COLO668 (cell line): ENCODE data around the gene SYNPO2.
"Not testable (repeated sequence)": the region's sequence is repeated elsewhere in the genome, so short reads cannot be mapped to it uniquely, and the experiment has no call there.

ENCODE experiments used
- DNase-seq: peaks from one replicate; lab custom pipeline; 2025; ENCODE audit not compliant: unreplicated experiment; lab: John Stamatoyannopoulos, UW

SYNPO2 gene

DNA sequence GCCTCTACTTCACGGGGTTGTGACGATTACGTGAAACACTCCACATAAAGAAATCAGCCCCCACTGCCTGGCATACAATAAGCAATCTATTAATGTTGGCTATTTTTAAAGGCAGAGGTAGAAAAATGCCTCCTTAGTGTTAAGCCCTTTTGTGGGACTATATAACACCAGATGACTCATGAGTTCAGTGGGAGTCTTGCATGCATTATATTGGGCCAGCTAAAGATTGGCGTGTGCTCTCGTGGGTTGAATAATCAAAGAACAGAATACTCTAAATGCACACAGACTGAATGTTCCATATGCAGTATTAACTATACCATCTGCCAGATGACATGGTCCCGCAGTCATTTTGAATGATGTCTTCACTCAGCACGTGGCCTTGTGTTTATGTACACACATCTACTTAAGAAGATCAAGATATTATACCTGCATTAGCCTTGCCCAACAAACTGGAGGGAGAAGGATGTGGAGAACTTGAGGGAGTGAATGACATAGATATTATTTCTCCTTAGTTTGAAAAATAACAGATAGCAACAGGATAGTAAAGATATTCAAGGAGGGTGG, 162.0 kb downstream of the SYNPO2 start:
- no peak for DNase-seq

DNA sequence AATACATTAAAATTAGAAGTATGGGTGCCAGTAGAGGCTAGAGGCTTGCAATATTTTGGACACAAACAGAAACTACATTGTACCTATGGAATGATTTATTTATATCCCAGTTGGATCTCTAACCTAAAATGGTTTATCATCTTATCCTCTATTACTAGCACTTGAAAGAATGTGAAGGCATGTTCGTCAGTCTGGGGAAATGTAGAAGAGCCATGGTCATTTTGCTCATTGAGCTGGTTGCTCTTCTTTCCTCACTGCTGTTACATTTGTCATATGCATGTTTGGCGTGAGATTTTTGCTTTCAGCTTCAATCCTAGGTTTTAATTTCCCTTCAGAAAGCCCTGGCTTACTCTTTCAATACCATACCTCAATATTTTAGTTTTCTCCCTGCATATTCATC, 164.6 kb downstream of the SYNPO2 start:
- no peak for DNase-seq

DNA sequence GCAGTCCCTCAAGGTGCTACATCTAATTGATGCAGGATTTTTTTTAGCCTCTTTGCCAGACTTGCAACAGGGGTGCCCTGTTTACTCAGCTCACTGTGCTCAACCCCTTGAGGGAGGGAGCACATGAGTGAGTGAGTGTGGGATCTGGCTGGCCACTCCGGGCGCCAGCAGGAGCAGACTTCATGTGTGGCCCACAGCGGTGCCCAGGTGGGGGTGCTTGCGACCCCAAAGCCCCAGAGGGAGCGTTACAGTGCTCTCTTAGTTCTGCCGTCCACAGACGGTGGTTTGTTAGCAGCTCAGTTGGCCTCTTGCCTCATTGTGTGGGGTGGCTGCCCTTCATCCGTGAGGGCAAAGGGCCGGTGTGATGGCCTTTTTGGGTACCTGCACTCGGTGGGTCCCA, 165.3 kb downstream of the SYNPO2 start:
- DNase-seq, result no peak

DNA sequence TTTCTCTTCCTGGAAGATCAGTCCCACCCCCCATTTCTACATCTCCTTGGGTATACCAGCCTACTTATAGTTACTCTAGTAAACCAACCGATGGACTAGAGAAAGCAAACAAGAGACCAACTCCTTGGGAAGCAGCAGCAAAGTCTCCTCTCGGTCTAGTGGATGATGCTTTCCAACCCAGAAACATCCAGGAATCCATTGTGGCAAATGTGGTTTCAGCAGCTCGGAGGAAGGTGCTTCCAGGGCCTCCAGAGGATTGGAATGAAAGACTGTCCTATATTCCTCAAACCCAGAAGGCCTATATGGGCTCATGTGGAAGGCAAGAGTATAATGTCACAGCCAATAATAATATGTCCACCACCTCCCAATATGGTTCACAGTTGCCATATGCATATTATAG, 168.8 kb downstream of the SYNPO2 start:
- DNase-seq, result no peak

DNA sequence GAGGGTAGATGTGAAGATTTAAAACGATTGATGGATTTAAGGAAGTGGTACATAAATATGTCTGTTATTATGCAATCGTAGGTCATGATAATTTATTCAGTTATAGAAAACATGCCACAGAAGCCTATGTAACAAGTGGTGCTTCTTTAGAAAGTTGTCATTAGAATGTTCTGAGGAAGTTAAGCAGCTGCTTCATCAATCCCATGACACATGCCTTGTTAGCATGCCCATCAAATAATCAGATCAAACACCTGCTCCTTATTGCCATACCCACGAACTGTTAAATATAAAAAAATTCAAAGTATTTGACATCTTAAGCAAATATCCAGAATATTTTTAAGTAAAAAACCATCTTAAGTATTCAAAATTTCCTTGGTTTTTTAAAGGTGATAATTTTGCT, 170.6 kb downstream of the SYNPO2 start:
- no peak for DNase-seq

DNA sequence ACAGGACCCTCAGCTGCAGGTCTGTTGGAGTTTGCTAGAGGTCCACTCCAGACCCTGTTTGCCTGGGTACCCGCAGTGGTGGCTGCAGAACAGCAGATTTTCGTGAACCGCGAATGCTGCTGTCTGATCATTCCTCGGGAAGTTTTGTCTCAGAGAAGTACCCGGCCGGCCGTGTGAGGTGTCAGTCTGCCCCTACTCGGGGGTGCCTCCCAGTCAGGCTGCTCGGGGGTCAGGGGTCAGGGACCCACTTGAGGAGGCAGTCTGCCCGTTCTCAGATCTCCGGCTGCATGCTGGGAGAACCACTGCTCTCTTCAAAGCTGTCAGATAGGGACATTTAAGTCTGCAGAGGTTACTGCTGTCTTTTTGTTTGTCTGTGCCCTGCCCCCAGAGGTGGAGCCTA, 178.5 kb downstream of the SYNPO2 start:
- not testable (repeated sequence) for DNase-seq

DNA sequence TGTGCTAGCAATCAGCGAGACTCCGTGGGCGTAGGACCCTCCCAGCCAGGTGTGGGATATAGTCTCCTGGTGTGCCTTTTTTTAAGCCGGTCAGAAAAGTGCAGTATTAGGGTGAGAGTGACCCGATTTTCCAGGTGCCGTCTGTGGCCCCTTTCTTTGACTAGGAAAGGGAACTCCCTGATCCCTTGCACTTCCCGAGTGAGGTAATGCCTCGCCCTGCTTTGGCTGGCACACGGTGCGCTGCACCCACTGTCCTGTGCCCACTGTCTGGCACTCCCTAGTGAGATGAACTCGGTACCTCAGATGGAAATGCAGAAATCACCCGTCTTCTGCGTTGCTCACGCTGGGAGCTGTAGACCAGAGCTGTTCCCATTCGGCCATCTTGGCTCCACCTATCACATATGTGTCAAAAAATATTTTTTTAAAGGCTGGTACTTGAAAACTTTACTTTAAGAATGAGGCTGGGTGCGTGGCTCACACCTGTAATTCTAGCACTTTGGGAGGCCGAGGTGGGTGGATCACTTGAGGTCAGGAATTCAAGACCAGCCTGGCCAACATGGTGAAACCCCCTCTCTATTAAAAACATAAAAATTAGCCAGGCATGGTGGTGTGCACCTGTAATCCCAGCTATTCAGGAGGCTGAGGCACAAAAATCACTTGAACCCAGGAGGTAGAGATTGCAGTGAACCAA, 179.2 kb downstream of the SYNPO2 start:
- DNase-seq, result not testable (repeated sequence)

DNA sequence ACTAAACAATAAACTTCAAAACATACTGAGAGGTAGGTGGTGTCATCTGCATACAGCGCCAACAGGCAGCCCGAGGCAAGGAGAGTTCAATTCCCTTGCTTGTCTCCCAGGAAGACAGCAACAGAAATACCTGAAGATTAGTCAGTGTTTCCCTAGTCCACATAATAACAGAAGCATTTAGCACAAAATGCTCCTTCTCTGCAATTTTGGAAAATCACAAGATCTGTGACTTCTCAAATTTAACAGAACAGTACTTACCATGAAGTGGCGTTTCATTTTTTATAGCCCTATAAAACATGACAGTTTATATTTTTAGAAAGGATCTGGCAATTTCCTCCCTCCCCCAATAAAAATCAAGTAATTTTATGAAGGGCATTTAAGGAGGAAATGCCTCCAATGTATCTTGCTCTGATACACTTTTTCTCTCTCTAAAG, 179.9 kb downstream of the SYNPO2 start:
- DNase-seq, result no peak

DNA sequence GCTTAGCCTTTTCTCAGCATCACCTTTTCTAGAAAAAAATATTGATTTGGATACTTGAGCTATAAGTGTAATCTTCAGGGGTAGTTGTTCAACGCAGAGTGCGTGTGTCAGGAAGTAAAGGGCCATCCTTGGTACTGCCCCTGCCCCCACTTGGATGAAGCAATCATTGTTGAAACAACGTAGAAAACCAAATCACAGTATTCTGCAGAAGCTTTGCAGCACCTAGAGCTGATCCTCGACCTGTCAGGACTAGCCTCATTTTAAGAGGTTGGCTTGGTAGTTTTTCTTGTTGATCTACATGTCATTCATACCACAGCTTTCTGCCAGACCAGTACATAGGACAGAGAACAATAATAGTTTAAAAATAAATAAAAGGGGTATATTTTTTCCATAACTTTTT, 181.6 kb downstream of the SYNPO2 start:
- DNase-seq, result no peak

DNA sequence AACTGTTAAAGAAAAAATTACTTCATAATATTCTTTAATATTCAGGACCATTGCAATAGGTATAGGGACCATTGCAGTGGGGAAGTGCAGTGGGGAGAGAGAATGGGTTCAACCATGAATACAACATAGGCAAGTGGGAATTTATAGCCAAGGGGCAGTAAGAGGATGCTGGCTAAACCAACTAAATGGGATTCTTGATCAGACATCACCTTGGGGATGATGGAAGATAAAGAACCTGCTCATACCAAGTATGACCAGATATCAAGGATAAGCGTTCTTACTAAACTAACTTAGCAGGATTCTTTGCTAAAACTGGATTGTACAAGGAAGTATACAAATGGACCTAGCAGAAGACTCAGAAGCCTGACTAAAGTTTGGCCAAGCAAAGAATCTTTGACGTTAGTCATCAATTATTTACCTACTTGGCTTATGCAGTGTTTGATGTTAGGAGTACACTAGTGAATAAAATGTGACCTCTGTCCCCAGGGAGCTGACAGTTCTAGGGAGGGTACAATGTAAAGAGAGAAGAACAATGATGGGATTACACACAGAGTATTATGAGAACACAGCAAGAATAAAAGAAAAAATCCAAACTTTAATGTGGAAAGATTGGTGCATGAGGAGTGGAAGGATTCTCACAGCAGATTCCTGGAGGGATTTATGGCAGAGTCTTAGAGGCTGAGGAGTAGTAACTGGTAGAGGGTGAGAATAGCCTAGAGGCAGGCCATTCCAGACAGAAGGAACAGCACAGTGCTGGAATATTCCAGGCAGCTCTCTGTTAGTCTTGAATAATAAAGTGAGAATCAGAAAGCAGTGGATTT, 192.3 kb downstream of the SYNPO2 start:
- DNase-seq, result no peak

DNA sequence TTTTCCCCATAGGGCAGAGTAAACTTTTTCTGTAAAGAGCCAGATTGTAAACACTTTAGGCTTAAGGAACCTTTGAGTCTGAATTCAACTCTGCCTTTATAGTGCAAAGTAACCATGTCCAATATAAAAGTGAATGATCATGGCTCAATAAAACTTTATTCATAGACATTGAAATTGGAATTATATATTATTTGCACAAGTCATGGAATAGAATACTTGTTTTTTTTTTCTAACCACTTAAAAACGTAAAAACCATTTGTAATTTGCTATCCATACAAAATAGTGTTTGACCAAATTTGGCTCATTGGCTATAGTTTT, 192.8 kb downstream of the SYNPO2 start:
- no peak for DNase-seq

DNA sequence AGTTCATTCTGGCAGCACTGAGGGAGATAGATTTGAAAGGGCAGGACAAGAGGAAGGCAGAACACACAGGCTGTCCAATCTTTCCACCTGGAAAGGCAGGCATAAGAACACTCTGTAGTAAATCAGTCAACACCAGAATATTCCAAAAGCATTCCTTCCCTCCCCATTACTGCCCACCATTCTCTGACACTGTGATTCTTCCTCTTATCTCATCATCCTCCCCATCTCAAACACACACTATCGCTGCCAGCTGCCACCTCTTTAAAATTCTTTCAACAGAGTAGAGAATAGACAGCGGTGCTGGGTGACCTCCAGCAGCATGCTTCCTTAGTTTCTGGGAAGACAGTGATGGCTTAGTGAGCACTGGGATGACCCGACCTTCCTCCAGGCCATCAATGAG, 193.3 kb downstream of the SYNPO2 start:
- DNase-seq, result no peak

DNA sequence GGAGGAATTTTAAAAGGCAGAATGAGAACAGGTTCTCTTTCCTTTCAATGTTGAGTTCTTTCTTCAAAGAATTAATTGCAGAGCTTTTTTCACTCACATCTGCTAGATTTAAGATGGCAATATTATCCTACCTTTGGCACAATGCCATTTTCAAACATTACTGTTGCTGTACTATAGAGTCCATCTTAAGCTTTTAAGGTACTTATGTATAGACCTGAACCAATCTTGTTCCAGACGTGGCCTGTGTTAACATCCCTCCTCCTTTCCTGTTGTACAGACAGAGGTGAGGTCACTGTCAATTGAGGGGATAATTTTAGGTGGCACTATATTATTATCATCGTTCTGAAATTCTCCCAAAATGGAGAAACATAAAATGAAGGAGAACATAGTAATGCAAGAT, 194.0 kb downstream of the SYNPO2 start:
- DNase-seq, result no peak

DNA sequence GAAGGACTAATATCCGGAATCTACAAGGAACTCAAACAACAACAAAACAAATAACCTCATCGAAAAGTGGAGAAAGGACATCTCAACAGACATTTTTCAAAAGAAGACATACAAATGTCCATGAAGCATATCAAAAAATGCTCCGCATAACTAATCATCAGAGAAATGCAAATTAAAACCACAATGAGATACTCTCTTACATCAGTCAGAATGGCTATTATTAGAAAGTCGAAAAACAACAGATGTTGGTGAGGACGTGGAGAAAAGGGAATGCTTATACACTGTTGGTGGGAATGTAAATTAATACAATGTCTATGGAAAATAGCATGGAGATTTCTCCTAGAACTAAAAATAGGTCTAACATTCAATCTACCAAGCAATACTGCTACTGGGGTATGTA, 195.9 kb downstream of the SYNPO2 start:
- DNase-seq, result no peak

DNA sequence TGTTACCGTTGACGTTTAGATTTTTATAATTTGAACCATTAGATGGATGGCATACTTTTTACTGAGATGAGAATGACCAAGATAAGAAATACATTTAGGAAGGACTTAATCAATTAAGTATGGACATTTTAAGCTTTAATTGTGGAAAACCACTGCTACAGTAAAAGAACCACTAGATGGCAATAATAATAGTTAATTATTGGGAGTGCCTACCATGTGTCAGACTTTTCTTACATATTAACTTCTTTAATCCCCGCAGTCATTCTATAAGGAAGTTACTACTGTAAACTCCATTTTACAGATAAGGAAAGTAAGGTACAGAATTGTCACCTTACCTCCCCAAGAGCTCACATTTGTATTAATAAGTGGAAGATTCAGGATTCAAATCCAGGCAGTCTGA, 198.5 kb downstream of the SYNPO2 start:
- DNase-seq, result no peak

DNA sequence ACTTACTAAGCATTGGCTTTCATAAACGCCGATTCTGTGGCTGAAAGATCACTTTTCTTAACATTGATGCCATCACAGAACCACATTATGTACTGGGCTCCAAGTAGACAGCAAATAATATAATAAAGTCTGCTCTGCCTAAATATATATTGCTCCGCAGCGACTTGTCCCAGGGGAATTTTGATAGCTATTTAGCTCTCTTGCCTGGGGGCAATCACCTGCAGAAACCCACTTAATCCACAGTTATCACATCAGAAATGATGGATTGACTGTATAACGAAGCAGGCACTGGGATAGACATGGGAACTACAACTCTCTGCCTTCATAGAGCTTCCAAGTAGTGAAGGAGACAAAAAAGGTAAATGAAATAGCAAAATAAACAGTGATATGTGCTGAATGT, 199.0 kb downstream of the SYNPO2 start:
- no peak for DNase-seq

DNA sequence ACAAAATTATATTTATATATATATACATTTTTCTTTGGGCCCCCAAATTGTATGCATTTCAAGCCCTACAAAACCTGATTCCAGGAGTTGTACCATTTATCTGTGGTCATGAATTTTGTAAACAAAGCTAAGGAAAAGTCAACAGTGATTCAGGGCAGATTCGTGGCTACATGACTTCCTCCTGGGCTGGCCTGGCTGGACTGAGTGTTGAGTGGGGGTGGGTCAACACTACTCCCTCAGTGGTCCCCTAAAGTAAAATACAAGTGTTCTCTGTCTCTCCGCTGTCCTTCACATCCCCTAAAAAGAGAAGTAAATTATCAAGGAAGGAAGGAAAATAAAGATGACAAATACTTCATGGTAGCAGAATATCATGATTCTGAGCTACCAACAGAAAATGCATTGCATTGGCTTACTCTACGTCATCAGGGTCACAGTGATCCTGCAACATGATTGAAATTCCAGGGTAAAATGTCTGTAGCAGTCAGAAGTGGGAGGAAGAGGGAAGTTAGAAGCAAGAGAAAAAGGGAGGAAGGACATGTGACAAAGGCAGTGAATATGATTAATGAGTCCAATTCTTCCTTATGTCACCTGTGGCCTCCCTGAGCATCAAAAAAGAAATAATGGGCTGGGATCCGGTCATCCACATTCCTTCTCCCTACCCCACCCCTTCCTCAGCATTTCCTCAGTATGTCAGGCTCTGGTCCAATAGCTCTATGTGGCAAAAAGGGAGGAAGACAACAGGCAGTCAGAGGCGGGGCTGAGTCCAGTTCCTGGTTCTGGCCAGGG, 204.6 kb downstream of the SYNPO2 start:
- no peak for DNase-seq

DNA sequence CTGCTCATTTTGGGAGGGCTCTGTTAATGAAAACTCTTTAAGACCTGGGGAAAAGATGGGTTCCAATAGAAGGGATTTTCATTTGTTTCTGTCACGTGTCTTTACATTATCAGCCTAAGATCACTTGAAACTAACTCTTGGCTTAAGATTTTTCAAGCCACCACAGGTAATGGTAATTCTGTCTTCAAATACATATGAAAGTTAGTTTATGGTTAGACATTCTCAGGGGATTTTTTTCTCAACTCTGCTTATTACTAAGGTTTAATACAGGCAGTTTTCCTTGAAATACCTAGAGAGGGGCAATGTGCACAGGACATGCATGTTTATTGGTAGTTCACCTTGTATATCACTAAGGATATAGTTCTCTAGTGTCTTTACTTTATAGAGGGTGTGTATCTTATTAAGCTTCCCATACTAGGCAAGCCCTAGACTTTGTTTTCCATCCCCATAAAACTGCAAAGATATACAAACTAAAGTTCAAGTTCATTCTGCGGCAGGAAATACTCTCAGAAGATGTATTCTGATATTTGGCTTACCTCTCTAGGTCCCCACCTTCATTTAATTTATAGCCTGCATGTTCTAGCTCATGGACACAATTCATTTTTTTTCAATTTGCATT, 208.7 kb downstream of the SYNPO2 start:
- DNase-seq, result no peak

DNA sequence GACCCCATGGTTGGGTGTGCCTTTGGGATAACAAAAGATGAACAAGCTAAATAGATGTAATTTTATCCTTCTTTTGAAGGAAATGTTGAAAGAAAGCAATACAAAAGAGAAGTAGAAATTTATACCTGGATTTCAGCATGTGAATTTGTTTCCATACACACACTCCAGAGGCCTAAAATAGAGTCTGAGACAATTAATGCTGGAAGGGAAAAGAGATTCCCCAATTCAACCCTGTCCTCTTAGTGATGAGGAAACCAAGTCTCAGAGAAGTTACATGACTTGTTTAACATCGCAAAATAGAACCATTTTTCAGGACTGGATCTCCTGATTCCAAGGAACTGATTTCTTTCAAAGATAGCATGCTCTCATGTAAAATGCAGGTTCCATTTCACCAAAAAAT, 209.7 kb downstream of the SYNPO2 start:
- no peak for DNase-seq

DNA sequence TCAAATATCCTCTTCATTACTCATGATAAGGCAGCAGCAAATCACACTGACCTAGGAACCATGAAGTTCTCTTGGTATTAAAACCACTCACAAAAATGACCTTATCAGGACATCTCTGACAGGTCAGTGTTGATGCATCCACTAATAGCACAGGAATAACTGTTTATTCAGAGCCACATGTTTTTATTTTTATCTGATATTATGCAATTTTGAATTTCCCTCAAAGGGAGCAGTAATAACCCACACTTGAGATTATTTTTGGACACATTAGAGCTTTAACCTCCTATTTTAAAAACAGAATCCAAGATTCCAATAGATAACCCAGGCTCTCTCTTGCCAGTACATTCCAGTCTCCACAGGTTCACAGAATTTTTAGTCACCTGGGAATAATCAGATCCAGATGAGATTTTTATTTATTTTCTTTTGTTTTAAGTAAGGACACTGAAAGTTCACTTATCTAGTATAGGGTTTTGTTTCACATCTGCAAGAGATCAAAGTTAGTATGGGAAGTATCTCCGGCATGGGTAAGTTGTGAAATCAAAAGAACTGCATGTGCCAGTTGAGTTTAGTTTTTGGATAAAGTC, 210.7 kb downstream of the SYNPO2 start:
- no peak for DNase-seq

DNA sequence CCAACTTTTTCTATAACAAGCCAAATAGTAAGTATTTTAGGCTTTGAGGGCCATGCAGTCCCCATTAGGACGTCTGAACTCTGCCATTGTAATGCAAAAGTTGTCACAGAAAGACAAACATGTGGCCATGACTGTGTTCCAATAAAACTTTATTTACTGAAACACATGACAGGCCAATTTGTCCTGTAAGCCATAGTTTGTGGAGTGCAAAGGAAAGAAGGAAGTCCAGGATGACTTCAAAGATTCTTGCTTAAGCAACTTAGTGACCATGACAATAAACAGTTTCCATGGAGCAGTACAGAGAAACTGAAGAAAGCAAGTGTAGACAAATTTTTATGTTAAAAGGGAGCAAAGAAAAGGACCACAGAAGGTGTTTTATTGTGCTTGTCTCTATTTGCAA, 212.0 kb downstream of the SYNPO2 start:
- DNase-seq, result no peak
